ENCODE measurements around the gene IPPK. TPM values are rescaled to one million over a fixed set of nuclear protein-coding genes. Genes with fewer than 3 reads are reported as not detected.
"Not testable (repeated sequence)": the region's sequence is repeated elsewhere in the genome, so short reads cannot be mapped to it uniquely, and the experiment has no call there.

IPPK gene
- total RNA-seq, 1 donor: 10.4 TPM

- TF ChIP-seq CTCF (IDR thresholded peaks at IDR 0.05; ENCODE audit: insufficient read depth, low read depth, low read length): no peak
- H3K4me3 ChIP-seq (ENCODE audit: low read depth, low read length): no peak overlapping the region
- DNase-seq (ENCODE audit: low read depth): no peak
Observed at GRCh38 chr9:92592537-92592936, 77.4 kb downstream of the IPPK start.

GRCh38 chr9:92590377-92590776 lies 79.6 kb downstream of the IPPK start:
- peak; percentile 86 for DNase-seq (ENCODE audit: low read depth)
- TF ChIP-seq CTCF (IDR thresholded peaks at IDR 0.05; ENCODE audit: insufficient read depth, low read depth, low read length): no peak

GRCh38 chr9:92589923-92590322 lies 80.0 kb downstream of the IPPK start:
- no peak overlapping the region for H3K4me3 ChIP-seq (ENCODE audit: low read depth, low read length)
- TF ChIP-seq CTCF (IDR thresholded peaks at IDR 0.05; ENCODE audit: insufficient read depth, low read depth, low read length): no peak
- DNase-seq (ENCODE audit: low read depth): no peak

More at GRCh38 chr9:92590377-92590776, 79.6 kb downstream of the IPPK start:
- no peak overlapping the region for H3K4me3 ChIP-seq (ENCODE audit: low read depth, low read length)

- DNase-seq (ENCODE audit: low read depth): peak; percentile 71
Observed at GRCh38 chr9:92576175-92576574, 93.8 kb downstream of the IPPK start.

GRCh38 chr9:92573612-92574011 lies 96.3 kb downstream of the IPPK start:
- H3K4me3 ChIP-seq (ENCODE audit: low read depth, low read length); DNase-seq (ENCODE audit: low read depth): not testable (repeated sequence)

More at GRCh38 chr9:92576175-92576574, 93.8 kb downstream of the IPPK start:
- TF ChIP-seq CTCF (IDR thresholded peaks at IDR 0.05; ENCODE audit: insufficient read depth, low read depth, low read length): no peak
- H3K4me3 ChIP-seq (ENCODE audit: low read depth, low read length): no peak overlapping the region

- not testable (repeated sequence) for DNase-seq (ENCODE audit: low read depth); H3K4me3 ChIP-seq (ENCODE audit: low read depth, low read length)
Observed at GRCh38 chr9:92571871-92572270, 98.1 kb downstream of the IPPK start.

- peak; percentile 29 for DNase-seq (ENCODE audit: low read depth)
- no peak for TF ChIP-seq CTCF (IDR thresholded peaks at IDR 0.05; ENCODE audit: insufficient read depth, low read depth, low read length)
- H3K4me3 ChIP-seq (ENCODE audit: low read depth, low read length): no peak overlapping the region
Observed at GRCh38 chr9:92564982-92565381, 104.9 kb downstream of the IPPK start.

- DNase-seq (ENCODE audit: low read depth): peak; percentile 80
- no peak for TF ChIP-seq CTCF (IDR thresholded peaks at IDR 0.05; ENCODE audit: insufficient read depth, low read depth, low read length)
- no peak overlapping the region for H3K4me3 ChIP-seq (ENCODE audit: low read depth, low read length)
Observed at GRCh38 chr9:92564504-92564903, 105.4 kb downstream of the IPPK start.

Other genes with a start within 250 kb of the IPPK start
- not detected in 2 replicates for gene OMD, start 245.7 kb downstream of the IPPK start, total RNA-seq
- 1.6 and 3.9 TPM in 2 replicates for gene ASPN, start 187.6 kb downstream of the IPPK start, total RNA-seq
- gene ECM2, start 134.1 kb downstream of the IPPK start, total RNA-seq: 2.3 and 2.6 TPM in 2 replicates
- gene BICD2, start 94.7 kb upstream of the IPPK start, total RNA-seq: 37.4 and 40.6 TPM in 2 replicates
- gene ZNF484, start 207.9 kb upstream of the IPPK start, total RNA-seq: 12.6 and 15.1 TPM in 2 replicates